ENCODE results near the gene LTC4S.
"Not testable (repeated sequence)": the region's sequence is repeated elsewhere in the genome, so short reads cannot be mapped to it uniquely, and the experiment has no call there.

Gene LTC4S

DNA sequence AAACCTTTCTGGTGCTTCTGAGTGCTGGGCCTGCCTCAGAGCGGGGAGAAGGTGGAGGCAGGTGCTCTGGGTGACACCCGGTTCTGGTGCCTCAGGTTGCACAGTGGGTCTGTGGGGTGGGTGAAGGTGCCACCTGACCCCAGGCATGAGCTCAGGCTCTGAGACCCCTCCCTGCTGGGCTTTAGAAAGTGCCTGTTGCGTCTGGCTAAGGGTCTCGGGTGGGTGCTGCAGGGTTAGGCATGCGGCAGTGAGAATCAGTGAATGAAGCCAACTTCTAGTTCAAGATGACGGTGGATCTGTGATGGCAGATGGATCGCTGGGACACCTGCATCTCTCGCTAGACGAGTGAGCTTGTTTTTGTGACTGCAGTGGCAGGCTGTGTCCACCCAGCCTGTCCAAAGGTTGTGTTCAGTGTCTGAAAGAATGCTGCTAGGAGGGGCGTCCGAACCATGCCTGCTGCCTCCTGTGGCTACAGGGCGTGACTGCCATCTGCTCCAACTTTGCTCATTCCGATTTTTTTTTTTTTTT is 31.9 kb downstream of the LTC4S start:
- no peak for DNase-seq (ENCODE audit: low read depth in 2 of 2)

DNA sequence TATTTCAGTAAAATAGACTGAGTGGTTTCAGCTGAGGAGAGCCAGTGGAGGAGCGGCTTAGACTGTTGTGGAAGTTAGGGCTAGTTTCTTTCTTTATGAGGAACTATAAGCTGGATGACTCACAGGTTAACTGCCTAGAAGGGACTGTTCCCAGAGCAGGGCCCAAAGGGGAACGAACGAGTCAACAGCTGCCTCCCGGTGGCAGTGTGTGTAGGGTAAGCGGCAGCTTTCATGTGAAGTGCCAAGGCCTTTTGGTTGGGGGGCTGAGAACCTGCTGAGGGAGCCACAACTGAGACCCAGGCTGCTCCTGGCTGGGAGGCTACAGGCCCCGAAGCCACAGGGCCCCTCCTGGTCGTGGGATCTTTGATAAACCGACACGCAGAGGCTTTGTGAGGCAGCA is 33.9 kb downstream of the LTC4S start:
- peak in 1 of 2 donors; percentile 49 for DNase-seq (ENCODE audit: low read depth in 2 of 2)

DNA sequence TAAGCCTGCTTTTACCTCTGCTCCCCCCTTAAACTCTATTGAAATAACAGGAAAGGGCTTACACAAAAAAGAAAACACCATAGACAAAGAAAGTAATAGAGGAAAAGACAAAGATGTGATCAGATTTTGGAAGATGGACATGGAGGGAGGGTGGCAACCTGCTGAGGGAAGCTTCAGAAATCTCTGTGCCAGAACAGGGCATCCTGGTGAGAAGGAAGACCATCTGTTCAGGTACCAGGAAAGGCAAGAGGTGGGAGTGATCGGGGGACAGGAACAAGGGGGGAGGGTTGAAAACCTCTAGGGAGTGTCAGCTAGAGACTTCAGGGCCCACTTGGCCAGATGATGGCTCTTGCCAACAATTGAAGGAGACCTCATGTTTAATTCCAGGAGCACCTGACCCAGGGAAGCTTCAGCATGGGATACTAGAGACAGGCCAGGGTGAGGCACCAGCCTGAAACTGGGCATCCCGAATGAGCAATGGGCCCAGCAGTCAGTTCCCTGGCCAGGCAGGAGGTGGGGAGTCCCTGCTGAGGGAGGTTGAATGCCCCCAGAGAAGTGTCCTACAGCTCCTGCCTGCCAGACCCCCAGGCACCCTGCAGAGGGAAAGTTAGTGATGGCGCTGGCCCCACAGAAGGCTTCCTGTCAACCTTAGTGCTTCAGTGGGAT is 35.1 kb downstream of the LTC4S start:
- no peak for DNase-seq (ENCODE audit: low read depth in 2 of 2)

DNA sequence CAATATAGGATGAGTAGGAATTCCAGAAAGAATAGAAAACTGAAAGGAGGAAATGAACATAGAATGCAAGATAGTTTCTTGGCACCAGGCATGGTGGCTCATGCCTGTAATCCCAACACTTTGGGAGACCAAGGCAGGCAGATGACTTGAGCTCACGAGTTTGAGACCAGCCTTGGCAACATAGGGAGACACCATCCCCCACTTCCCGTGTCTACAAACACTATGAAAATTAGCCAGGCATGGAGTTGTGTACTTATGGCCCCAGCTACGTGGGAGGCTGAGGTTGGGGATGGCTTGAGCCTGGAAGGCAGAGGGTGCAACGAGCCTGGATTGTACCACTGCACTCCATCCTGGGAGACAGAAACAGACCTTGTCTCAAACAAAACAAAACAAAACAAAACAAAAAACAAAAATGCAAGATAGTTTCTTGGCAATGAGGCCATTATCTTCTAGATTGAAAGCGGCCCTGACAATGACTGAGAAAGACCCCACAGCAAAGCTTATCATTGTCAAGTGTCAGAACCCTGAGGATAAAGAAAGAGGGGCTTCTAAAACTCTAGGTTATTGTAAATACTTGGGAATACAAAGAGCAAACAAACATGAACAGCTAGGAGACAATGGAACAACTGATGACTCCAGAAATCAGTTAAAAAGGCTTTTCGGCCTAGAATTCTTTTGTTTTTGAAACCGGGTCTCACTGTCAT is 36.1 kb downstream of the LTC4S start:
- DNase-seq (ENCODE audit: low read depth in 2 of 2) = no peak

DNA sequence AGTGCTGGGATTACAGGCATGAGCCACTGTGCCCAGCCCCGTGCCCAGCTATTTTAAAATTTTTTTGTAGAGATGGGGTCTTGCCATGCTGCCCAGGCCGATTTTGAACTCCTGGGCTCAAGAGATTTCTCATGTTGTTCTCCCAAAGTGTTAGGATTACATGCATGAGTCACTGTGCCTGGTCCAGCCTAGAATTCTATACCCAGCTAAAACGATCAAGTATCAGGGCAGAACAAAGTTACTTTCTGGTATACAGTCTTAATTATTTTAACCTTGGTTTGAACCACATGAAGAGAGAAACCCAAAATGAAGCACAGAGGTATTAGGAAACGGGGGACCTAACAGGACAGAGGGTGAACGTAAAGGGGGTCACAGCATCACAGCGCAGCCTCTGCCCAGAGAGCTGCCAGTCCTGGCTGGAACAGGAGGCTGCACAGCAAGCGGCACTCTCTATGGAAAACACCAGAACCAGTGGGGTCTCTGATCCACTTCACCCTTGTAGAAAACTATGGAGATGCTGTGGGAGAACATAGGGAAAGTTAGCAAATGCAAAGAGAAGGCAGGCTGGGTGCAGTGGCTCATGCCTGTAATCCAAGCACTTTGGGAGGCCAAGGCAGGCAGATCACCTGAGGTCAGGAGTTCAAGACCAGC is 37.2 kb downstream of the LTC4S start:
- DNase-seq (ENCODE audit: low read depth in 2 of 2) = no peak

DNA sequence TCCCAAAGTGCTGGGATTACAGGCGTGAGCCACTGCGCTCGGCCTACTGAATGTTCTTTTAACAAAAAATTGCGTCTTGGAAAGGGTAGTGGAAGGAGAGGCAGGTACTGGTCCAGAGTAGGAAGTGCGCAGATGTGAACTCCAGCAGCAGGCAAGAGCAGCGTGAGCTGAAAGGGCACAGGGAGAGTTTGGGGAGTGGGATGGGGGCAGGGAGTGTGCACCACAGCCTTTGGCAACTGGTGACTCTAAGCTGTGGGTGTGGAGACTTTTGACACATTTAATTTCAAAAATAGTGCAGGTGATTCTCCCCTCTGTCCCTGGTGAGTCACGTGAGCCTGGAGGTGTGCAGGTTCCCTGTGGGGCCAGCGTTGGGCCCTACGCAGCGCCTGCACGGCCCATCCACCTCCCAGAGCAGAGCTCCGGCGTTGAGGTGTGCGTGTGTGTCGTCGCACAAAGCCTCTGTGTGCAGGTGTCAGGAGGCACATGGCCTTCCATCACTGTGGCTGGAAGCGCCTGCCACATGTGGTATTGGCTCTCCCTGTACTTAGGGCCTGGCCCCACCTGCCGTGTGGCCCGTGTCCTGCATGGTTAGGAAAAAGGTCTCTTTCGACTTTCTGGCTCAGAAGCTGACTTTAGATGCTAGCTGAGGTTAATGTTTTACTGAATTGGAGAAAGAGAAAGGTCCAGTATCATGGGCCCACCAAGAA is 38.4 kb downstream of the LTC4S start:
- DNase-seq (ENCODE audit: low read depth in 2 of 2) = no peak

DNA sequence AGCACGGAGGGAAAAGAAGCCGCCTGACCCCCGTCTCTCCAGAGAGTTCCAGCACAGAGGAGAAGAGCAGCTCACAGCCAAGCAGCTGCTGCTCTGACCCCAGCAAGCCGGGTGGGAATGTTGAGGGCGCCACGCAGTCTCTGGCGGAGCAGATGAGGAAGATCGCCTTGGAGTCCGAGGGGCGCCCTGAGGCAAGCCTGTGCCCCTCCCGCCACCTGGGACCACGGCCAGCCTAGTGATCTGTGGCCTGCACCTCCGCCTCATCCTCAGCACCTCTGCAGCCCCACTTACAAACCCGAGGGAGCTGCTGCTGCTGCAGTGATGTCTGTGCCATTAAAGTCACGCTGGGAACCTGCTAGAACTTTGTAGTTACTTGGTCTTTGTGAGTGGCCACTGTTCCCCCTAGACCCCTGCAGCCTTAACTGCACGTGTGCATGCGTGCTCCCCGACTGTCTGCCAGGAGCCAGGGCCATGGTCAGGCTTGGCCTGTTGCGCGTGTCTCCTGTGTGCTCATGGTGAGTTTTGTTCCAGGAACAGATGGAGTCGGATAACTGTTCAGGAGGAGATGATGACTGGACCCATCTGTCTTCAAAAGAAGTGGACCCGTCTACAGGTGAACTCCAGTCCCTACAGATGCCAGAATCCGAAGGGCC is 39.4 kb downstream of the LTC4S start:
- no peak for DNase-seq (ENCODE audit: low read depth in 2 of 2)

DNA sequence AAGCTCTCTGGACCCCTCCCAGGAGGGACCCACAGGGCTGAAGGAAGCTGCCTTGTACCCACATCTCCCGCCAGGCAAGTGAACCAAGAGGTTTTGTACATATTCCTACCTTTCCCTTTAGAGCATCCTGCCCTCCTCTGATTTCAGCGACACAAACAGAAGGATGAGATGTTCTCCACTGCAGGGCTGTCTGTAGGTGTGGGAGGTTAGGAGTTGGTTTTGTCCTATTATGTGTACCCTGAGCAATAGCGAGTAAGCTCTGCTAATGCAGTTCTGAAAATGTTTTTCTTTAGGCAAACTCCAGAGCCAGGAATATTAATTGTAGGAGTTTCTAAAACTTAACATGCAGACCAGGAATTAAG is 39.9 kb downstream of the LTC4S start:
- no peak for DNase-seq (ENCODE audit: low read depth in 2 of 2)

DNA sequence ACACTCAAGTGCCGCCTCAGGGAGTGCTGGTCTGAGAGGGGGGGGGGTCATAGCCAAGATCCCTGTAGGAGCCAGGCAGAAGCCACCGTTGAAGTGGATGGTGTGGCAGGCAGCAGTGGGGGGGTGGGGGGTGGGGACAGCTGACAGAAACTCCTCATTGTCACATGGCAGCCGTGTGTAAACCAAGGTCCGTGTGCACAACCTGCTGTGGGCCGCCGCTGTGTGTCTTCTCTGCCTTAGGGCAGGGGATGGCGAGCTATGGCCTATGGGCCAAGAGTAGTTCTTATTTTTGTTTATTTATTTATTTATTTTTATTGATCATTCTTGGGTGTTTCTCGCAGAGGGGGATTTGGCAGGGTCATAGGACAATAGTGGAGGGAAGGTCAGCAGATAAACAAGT is 40.3 kb downstream of the LTC4S start:
- no peak for DNase-seq (ENCODE audit: low read depth in 2 of 2)

DNA sequence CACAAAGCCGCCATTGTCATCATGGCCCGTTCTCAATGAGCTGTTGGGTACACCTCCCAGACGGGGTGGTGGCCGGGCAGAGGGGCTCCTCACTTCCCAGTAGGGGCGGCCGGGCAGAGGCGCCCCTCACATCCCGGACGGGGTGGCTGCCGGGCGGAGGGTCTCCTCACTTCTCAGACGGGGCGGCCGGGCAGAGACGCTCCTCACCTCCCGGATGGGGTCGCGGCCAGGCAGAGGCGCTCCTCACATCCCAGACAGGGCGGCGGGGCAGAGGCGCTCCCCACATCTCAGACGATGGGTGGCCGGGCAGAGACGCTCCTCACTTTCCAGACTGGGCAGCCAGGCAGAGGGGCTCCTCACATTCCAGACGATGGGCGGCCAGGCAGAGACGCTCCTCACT is 41.1 kb downstream of the LTC4S start:
- not testable (repeated sequence) for DNase-seq (ENCODE audit: low read depth in 2 of 2)

DNA sequence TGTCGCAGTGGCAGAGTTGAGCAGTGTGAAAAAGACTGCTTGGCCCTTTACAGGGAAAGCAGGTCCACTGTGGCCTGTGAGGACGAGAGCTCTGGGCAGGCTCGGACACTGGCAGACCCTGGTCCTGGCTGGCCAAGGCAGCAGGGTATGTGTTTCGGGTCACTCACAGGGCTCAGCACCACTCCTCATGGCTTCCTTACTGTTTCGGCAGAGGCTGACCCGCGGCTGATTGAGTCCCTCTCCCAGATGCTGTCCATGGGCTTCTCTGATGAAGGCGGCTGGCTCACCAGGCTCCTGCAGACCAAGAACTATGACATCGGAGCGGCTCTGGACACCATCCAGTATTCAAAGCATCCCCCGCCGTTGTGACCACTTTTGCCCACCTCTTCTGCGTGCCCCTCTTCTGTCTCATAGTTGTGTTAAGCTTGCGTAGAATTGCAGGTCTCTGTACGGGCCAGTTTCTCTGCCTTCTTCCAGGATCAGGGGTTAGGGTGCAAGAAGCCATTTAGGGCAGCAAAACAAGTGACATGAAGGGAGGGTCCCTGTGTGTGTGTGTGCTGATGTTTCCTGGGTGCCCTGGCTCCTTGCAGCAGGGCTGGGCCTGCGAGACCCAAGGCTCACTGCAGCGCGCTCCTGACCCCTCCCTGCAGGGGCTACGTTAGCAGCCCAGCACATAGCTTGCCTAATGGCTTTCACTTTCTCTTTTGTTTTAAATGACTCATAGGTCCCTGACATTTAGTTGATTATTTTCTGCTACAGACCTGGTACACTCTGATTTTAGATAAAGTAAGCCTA is 42.6 kb downstream of the LTC4S start:
- DNase-seq (ENCODE audit: low read depth in 2 of 2) = peak in 1 of 2 donors; percentile 45

DNA sequence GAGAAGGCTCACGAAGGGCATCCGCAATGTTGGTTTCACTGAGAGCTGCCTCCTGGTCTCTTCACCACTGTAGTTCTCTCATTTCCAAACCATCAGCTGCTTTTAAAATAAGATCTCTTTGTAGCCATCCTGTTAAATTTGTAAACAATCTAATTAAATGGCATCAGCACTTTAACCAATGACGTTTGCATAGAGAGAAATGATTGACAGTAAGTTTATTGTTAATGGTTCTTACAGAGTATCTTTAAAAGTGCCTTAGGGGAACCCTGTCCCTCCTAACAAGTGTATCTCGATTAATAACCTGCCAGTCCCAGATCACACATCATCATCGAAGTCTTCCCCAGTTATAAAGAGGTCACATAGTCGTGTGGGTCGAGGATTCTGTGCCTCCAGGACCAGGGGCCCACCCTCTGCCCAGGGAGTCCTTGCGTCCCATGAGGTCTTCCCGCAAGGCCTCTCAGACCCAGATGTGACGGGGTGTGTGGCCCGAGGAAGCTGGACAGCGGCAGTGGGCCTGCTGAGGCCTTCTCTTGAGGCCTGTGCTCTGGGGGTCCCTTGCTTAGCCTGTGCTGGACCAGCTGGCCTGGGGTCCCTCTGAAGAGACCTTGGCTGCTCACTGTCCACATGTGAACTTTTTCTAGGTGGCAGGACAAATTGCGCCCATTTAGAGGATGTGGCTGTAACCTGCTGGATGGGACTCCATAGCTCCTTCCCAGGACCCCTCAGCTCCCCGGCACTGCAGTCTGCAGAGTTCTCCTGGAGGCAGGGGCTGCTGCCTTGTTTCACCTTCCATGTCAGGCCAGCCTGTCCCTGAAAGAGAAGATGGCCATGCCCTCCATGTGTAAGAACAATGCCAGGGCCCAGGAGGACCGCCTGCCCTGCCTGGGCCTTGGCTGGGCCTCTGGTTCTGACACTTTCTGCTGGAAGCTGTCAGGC is 43.6 kb downstream of the LTC4S start:
- DNase-seq (ENCODE audit: low read depth in 2 of 2) = no peak

DNA sequence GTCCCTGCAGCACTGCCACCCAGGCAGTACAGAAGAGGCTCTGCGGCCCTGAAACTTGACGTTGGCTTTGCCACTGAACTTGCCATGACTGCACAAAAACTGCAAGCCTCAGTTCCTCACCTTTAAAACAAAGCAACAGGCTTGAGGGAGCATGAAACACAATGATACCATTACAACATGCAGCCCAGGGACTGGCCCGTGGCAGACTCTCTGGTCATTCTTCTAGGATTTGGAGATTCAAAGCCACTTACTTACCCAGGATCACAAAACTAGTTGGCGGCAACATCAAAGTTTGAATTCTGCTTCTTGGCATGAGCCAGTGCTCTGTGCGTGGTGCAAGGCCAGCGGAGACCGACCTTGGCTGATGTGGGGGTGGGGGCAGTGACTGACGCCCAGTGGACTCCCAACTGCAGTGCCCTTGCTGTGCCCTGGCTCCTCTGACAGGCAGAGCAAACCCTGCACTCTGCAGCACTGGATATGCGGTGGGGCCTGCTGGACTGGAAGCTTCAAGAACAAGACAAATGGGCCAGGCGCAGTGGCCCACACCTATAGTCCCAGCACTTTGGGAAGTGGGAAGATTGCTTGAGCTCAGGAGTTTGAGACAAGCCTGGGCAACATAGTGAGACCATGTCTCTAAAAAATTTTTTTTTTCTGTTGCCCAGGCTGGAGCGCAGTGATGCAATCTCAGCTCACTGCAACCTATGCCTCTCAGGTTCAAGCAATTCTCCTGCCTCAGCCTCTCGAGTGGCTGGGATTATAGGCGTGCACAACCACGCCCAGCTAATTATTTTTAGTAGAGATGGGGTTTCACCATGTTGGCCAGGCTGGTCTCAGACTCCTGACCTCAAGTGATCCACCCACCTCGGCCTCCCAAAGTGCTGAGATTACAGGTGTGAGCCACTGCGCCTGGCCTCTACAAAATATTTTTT is 45.8 kb downstream of the LTC4S start:
- DNase-seq (ENCODE audit: low read depth in 2 of 2) = no peak

DNA sequence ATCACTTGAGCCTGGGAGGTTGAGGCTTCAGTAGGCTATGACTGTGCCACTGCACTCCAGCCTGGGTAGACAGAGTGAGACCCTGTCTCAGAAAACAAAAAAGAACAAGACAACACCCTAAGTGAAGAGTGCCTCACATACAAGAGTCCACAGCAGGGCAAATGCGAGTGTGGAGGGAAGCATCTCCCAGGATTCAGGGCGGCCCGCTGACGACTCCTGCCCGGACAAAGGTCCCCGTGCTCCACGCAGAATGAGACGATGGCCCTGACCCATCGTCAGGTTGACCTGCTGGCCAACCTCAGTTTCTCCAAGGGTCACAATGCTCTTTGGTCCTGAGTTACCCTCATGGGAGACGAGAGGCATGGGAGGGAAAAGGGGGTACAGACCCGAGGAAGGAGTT is 46.5 kb downstream of the LTC4S start:
- DNase-seq (ENCODE audit: low read depth in 2 of 2) = no peak

DNA sequence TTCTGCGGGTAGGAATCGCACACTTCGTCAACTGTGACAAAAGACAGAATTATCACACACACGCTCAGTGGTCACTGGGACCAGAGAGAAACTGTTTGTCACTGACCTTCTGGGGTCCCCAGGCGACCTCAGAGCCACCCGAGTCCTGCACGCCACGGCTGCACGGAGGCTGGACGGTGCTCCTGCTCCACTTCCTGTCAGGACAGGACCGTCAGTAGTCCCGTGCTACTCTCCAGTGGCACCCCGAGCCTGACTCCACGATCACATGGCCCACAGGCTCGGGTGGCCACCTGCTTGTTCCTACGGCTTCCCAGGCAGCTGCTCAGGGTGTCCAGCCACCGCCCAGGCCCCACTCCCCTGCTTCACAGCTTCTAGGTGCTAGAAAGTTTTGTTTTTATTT is 47.0 kb downstream of the LTC4S start:
- no peak for DNase-seq (ENCODE audit: low read depth in 2 of 2)

DNA sequence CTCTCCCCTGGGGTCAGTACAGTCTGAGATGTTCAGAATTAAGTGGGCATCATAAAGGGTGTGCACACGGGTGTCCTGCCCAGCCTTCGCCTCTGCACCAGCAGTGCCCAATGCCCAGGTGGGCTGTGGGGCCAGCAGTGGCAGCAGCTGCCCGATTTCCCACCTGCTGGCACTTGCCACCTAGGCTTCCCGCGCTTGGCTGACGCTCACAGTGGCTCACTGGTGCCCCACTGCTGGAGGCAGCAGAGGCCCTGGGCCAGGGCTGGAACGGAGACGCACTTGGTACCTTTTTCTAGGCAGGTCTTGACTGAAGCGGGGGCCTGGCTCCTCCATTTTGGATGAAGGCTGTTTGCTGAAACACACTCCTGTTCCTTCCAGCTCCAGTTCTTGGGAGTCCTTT is 47.8 kb downstream of the LTC4S start:
- DNase-seq (ENCODE audit: low read depth in 2 of 2) = no peak
